Measurements from ENCODE around the gene RCAN2.
A peak's percentile ranks its signal among the peaks of the same experiment; 100 is the strongest.

Gene RCAN2

GRCh38 chr6:46466570-46466969, 24.7 kb downstream of the RCAN2 start:
- H3K4me3 ChIP-seq (ENCODE audit: control insufficient read depth, low read depth, low read length), result no peak overlapping the region
- no peak for TF ChIP-seq CTCF (IDR thresholded peaks at IDR 0.05; ENCODE audit: control insufficient read depth, insufficient read depth, low read depth, low read length, missing control alignments)
- DNase-seq (ENCODE audit: low read depth), result no peak

GRCh38 chr6:46465294-46466165, 25.7 kb downstream of the RCAN2 start:
- no peak for TF ChIP-seq CTCF (IDR thresholded peaks at IDR 0.05; ENCODE audit: control insufficient read depth, insufficient read depth, low read depth, low read length, missing control alignments)
- peak; percentile 11 for DNase-seq (ENCODE audit: low read depth)
- no peak overlapping the region for H3K4me3 ChIP-seq (ENCODE audit: control insufficient read depth, low read depth, low read length)

GRCh38 chr6:46456297-46456696, 35.0 kb downstream of the RCAN2 start:
- TF ChIP-seq CTCF (IDR thresholded peaks at IDR 0.05; ENCODE audit: control insufficient read depth, insufficient read depth, low read depth, low read length, missing control alignments), result no peak
- no peak overlapping the region for H3K4me3 ChIP-seq (ENCODE audit: control insufficient read depth, low read depth, low read length)
- no peak for DNase-seq (ENCODE audit: low read depth)

GRCh38 chr6:46454691-46455090, 36.6 kb downstream of the RCAN2 start:
- TF ChIP-seq CTCF (IDR thresholded peaks at IDR 0.05; ENCODE audit: control insufficient read depth, insufficient read depth, low read depth, low read length, missing control alignments), result no peak
- no peak overlapping the region for H3K4me3 ChIP-seq (ENCODE audit: control insufficient read depth, low read depth, low read length)
- no peak for DNase-seq (ENCODE audit: low read depth)

DNA sequence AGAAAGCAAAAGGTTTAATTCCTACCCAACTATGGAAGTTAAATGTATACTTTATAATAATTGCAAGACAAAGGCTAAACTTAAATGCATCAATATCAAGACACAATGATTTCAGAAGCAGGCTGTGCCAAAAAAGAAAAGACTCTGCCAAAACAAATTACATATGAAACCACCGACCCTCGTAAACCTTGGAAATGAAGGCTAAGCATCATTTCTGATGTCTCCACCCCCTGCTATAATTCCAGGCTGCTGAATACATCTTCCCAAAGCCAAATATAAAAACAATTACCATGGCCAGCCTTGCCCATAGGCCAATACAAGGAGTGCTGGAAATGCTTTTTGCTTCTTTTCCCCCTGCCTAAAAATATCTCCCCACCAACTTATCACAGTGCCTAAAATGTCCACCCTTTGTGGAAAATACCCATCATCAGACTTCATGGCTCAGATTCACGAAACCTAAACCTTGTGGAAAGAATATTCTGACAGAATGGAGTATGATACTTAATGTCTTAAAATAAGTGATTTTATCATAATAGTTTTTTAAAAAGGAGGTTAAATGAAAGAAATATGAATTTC, 37.4 kb downstream of the RCAN2 start:
- DNase-seq (ENCODE audit: low read depth), result peak; percentile 76
- no peak for TF ChIP-seq CTCF (IDR thresholded peaks at IDR 0.05; ENCODE audit: control insufficient read depth, insufficient read depth, low read depth, low read length, missing control alignments)
- no peak overlapping the region for H3K4me3 ChIP-seq (ENCODE audit: control insufficient read depth, low read depth, low read length)

- DNase-seq (ENCODE audit: low read depth), result peak; percentile 92
- no peak overlapping the region for H3K4me3 ChIP-seq (ENCODE audit: control insufficient read depth, low read depth, low read length)
- no peak for TF ChIP-seq CTCF (IDR thresholded peaks at IDR 0.05; ENCODE audit: control insufficient read depth, insufficient read depth, low read depth, low read length, missing control alignments)
Measured at GRCh38 chr6:46453216-46453615, 38.0 kb downstream of the RCAN2 start.
